Measurements from ENCODE around the gene PTPA. TPM values are rescaled to one million over a fixed set of nuclear protein-coding genes. Genes with fewer than 3 reads are reported as not detected.

The PTPA gene
- total RNA-seq, 1 experiment from 2014 or later: 122 TPM

DNA sequence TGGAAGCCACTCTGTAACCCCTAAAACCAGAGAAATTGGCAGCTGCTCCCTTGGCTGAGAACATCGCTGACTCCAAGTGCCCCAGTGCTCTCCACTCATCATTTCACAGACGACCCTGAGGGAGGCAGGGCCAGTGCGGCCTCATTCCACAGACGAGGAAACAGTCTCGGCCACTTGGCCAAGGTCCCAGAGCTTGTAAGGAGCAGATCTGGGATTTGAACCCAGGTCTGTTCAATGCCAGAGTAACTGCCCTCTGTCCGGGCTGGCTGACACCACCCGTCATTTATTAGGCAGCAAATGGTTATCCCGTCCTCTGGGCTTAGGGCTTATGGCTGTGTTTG is 86.7 kb downstream of the PTPA start:
- no peak for DNase-seq (ENCODE audit: low read depth)

Other genes with a start within 250 kb of the PTPA start
- gene KYAT1, start 229.5 kb upstream of the PTPA start, total RNA-seq (2014; rRNA removed): 9.6 and 9.8 TPM in 2 replicates
- gene LRRC8A, start 229.3 kb upstream of the PTPA start, total RNA-seq (2014; rRNA removed): 42.3 and 46.8 TPM in 2 replicates
- gene PHYHD1, start 190.4 kb upstream of the PTPA start, total RNA-seq (2014; rRNA removed): 17.3 and 19.5 TPM in 2 replicates
- 34.4 and 39.0 TPM in 2 replicates for gene DOLK, start 163.8 kb upstream of the PTPA start, total RNA-seq (2014; rRNA removed)
- 61.6 and 80.0 TPM in 2 replicates for gene NUP188, start 163.7 kb upstream of the PTPA start, total RNA-seq (2014; rRNA removed)
- gene SH3GLB2, start 83.1 kb upstream of the PTPA start, total RNA-seq (2014; rRNA removed): 48.2 and 52.6 TPM in 2 replicates
- 29.1 and 31.4 TPM in 2 replicates for gene MIGA2, start 74.8 kb upstream of the PTPA start, total RNA-seq (2014; rRNA removed)
- 11.1 and 12.8 TPM in 2 replicates for gene DOLPP1, start 30.3 kb upstream of the PTPA start, total RNA-seq (2014; rRNA removed)
- gene CRAT, start 622 bp upstream of the PTPA start, total RNA-seq (2014; rRNA removed): 41.9 and 47.9 TPM in 2 replicates
- 10.7 and 12.5 TPM in 2 replicates for gene IER5L, start 66.8 kb downstream of the PTPA start, total RNA-seq (2014; rRNA removed)

Measured in LHCN-M2 (cell line).